A673 (cell line): Measurements from ENCODE around the gene TMEM54.

Source experiments
- EZH2 ChIP-seq: fragments of 200-600 bp; sonication (generic); IDR thresholded peaks from 2 replicates; pipeline ENCODE4 v1.6.1; 2017; ENCODE audit warnings: borderline replicate concordance, low read depth, mild to moderate bottlenecking, mixed read lengths, antibody characterized with exemption, low read length; ENCODE audit not compliant: poor library complexity, severe bottlenecking
- TF ChIP-seq, protein P1 (sequence below): fragments of 300-800, 200-600 bp; sonication (generic); conservative IDR thresholded peaks from 2 replicates; pipeline ENCODE4 v1.5.1; 2017; ENCODE audit warnings: low read depth, mild to moderate bottlenecking, antibody characterized with exemption, low read length, moderate library complexity, mixed read lengths

- TF ChIP-seq, protein P1, sequence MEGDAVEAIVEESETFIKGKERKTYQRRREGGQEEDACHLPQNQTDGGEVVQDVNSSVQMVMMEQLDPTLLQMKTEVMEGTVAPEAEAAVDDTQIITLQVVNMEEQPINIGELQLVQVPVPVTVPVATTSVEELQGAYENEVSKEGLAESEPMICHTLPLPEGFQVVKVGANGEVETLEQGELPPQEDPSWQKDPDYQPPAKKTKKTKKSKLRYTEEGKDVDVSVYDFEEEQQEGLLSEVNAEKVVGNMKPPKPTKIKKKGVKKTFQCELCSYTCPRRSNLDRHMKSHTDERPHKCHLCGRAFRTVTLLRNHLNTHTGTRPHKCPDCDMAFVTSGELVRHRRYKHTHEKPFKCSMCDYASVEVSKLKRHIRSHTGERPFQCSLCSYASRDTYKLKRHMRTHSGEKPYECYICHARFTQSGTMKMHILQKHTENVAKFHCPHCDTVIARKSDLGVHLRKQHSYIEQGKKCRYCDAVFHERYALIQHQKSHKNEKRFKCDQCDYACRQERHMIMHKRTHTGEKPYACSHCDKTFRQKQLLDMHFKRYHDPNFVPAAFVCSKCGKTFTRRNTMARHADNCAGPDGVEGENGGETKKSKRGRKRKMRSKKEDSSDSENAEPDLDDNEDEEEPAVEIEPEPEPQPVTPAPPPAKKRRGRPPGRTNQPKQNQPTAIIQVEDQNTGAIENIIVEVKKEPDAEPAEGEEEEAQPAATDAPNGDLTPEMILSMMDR = no peak
- TF ChIP-seq EZH2 = no peak
Measured at GRCh38 chr1:32949519-32949918, 48.3 kb upstream of the TMEM54 start.
